HepG2 (cell line): ENCODE measurements around the gene TCFL5. TPM values are rescaled to one million over a fixed set of nuclear protein-coding genes. Genes with fewer than 3 reads are reported as not detected.

Source experiments
- ATM ChIP-seq: fragments of 450-650 bp; IDR thresholded peaks from 2 replicates; pipeline ENCODE4 v1.7.1; 2017; ENCODE audit warnings: mild to moderate bottlenecking, borderline replicate concordance
- BATF2 ChIP-seq: sonication (generic); formaldehyde crosslinking; IDR thresholded peaks from 2 replicates; pipeline ENCODE4 v1.8.0; 2022; ENCODE audit warnings: mild to moderate bottlenecking, missing genetic modification reagents, moderate library complexity
- DNMT3B ChIP-seq: conservative IDR thresholded peaks from 2 replicates; pipeline ENCODE4 v1.6.1; 2016; ENCODE audit warnings: missing biosample characterization, control low read depth
- GABPB1 ChIP-seq: IDR thresholded peaks from 2 replicates; pipeline ENCODE4 v1.6.1; 2016; ENCODE audit warnings: mild to moderate bottlenecking, missing genetic modification reagents, moderate library complexity, missing compliant biosample characterization
- HDAC2 ChIP-seq: sonication (generic); formaldehyde crosslinking; IDR thresholded peaks from 2 replicates; pipeline ENCODE4 v1.4.0; 2020; ENCODE audit warnings: missing genetic modification reagents
- HHEX ChIP-seq: IDR thresholded peaks from 2 replicates; pipeline ENCODE4 v1.6.1; 2016; ENCODE audit warnings: control low read depth
- MAZ ChIP-seq, 2 experiments: sonication (generic) in 1 of 2; formaldehyde crosslinking in 1 of 2; IDR thresholded peaks; 2 replicates each; pipeline versions ENCODE4 v1.5.0 to v1.6.1; 2012 to 2020; ENCODE audit warnings: low read depth in 2 of 2, mild to moderate bottlenecking in 2 of 2, borderline replicate concordance in 1 of 2, improper control_type of control experiment in 1 of 2, low read length in 1 of 2, missing genetic modification reagents in 1 of 2, moderate library complexity in 1 of 2
- MXD4 ChIP-seq: IDR thresholded peaks from 2 replicates; pipeline ENCODE4 v1.6.1; 2016; ENCODE audit warnings: mild to moderate bottlenecking, missing biosample characterization, missing genetic modification reagents
- MXI1 ChIP-seq: IDR thresholded peaks from 3 replicates; pipeline ENCODE4 v1.6.1; 2012; ENCODE audit warnings: low read depth, low read length, inconsistent platforms, borderline replicate concordance
- NFE2L1 ChIP-seq: sonication (generic); formaldehyde crosslinking; IDR thresholded peaks from 2 replicates; pipeline ENCODE4 v1.4.0; 2020; ENCODE audit warnings: missing genetic modification reagents, mild to moderate bottlenecking, borderline replicate concordance
- NKX3-1 ChIP-seq: sonication (generic); formaldehyde crosslinking; IDR thresholded peaks from 2 replicates; pipeline ENCODE4 v1.5.0; 2020; ENCODE audit warnings: missing genetic modification reagents
- ONECUT2 ChIP-seq: sonication (generic); formaldehyde crosslinking; IDR thresholded peaks from 2 replicates; pipeline ENCODE4 v1.4.0; 2020; ENCODE audit warnings: missing genetic modification reagents
- SALL1 ChIP-seq: sonication (generic); formaldehyde crosslinking; IDR thresholded peaks from 2 replicates; pipeline ENCODE4 v1.8.0; 2022; ENCODE audit warnings: mild to moderate bottlenecking, missing genetic modification reagents
- SIX4 ChIP-seq: sonication (generic); formaldehyde crosslinking; IDR thresholded peaks from 2 replicates; pipeline ENCODE4 v1.4.0; 2020; ENCODE audit warnings: missing genetic modification reagents
- SKI ChIP-seq: fragments of 450-650 bp; IDR thresholded peaks from one replicate; pipeline ENCODE4 v1.6.1; 2018; ENCODE audit warnings: mild to moderate bottlenecking; ENCODE audit not compliant: partially characterized antibody
- SMARCE1 ChIP-seq: fragments of 450-650 bp; IDR thresholded peaks from 2 replicates; pipeline ENCODE4 v1.6.1; 2017; ENCODE audit warnings: borderline replicate concordance
- TBL1XR1 ChIP-seq: fragments of 150-350 bp; IDR thresholded peaks from 2 replicates; pipeline ENCODE4 v1.6.1; 2014; ENCODE audit warnings: borderline replicate concordance, low read length; ENCODE audit not compliant: partially characterized antibody
- TCF7 ChIP-seq: sonication (generic); IDR thresholded peaks from 2 replicates; pipeline ENCODE4 v1.6.1; 2016; ENCODE audit warnings: antibody characterized with exemption, low read depth
- ZBTB7B ChIP-seq: sonication (generic); formaldehyde crosslinking; IDR thresholded peaks from 2 replicates; pipeline ENCODE4 v1.4.0; 2020; ENCODE audit warnings: missing genetic modification reagents
- ZMYM4 ChIP-seq: sonication (generic); formaldehyde crosslinking; IDR thresholded peaks from 2 replicates; pipeline ENCODE4 v1.8.1; 2023; ENCODE audit warnings: mild to moderate bottlenecking, missing genetic modification reagents
- ZNF430 ChIP-seq: sonication (generic); formaldehyde crosslinking; IDR thresholded peaks from 2 replicates; pipeline ENCODE4 v1.9.0; 2021; ENCODE audit warnings: mild to moderate bottlenecking, missing genetic modification reagents
- ZNF616 ChIP-seq: sonication (generic); formaldehyde crosslinking; IDR thresholded peaks from 2 replicates; pipeline ENCODE4 v1.5.0; 2020; ENCODE audit warnings: low read depth, mild to moderate bottlenecking, missing genetic modification reagents
- ZNF670 ChIP-seq: sonication (generic); formaldehyde crosslinking; IDR thresholded peaks from 2 replicates; pipeline ENCODE4 v1.8.0; 2022; ENCODE audit warnings: mild to moderate bottlenecking, missing genetic modification reagents, borderline replicate concordance
- ZNF776 ChIP-seq: sonication (generic); formaldehyde crosslinking; IDR thresholded peaks from 2 replicates; pipeline ENCODE4 v1.4.0; 2020; ENCODE audit warnings: mild to moderate bottlenecking, missing genetic modification reagents
- polyA plus RNA-seq, 8 experiments: library from polyadenylated mRNA; depleted of rRNA in 3 of 8; stranded (reverse) in 7 of 8; unstranded in 1 of 8; fragments of >200 nt; fragmentation: Illumina TruSeq in 4 of 8; extraction: Trizol in 4 of 8; gene quantifications; 2 replicates each; pipeline versions ENCODE4 v1.2.1 to v1.2.3, GENCODE V29; 2011 to 2016; ENCODE audit warnings: low read depth in 4 of 8, missing spikeins in 1 of 8, mixed read lengths in 1 of 8; ENCODE audit not compliant: insufficient read depth in 1 of 8
- total RNA-seq, 5 experiments: library from RNA; depleted of rRNA; stranded (reverse); fragments of >200 nt; fragmentation: Illumina TruSeq; extraction: Trizol; gene quantifications; 2 replicates each; pipeline ENCODE4 v1.2.3, GENCODE V29; 2016; ENCODE audit warnings: low read depth in 1 of 5
- TF ChIP-seq, protein P1 (sequence below): sonication (generic); formaldehyde crosslinking; IDR thresholded peaks from 2 replicates; pipeline ENCODE4 v1.5.0; 2020; ENCODE audit warnings: mild to moderate bottlenecking, missing genetic modification reagents

TCFL5 gene
- total and polyA plus RNA-seq, 2 of the 13 experiments (the other 11 are each of a cell fraction or from before 2014, with no cell fraction given) = 14.8 to 20.0 TPM

DNA sequence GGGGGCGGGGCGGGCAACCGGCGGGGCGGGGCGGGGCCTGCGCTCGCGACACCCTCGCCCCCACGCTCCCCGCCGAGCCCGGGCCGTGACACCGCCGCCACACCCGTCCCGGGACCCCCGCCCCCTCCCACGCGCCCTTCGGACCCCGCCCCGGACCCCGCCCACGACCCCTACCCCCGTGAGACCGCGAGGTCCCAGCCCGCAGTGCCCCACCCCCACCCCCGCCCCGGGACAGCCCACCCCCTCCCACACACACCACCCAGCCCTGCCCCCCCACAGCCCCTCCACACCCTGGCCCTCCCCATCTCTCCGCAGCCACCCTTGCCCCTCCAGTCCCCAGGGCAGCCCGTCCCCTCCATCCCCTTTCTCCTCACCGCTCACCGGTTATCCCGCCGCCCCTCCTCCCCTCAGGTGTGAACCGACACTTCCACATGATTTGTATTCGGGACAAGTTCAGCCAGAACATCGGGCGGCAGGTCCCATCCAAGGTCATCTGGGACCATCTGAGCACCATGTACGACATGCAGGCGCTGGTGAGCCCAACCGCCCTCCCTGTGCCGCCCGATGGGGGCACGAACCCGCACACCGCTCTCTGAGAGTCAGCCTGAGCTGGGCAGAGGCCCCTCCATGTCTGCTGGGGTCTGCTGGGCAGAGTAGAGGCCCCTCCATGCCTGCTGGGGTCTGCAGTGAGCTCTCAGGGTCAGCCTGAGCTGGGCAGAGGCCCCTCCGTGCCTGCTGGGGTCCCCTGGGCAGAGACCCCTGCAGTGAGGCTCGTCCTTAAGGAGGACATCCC is 64.7 kb downstream of the TCFL5 start (continued):
- TF ChIP-seq GABPB1 (0 out of 2 replicates have a peak, but pooled peaks have one; percentile 4), ONECUT2 (CRISPR knock-in tag) (no peak), ZNF616 (CRISPR knock-in tag) (no peak), MAZ (IDR thresholded peaks at IDR 0.05; ENCODE audit: borderline replicate concordance, low read depth, low read length) (no peak), MAZ (CRISPR knock-in tag; IDR thresholded peaks at IDR 0.05; ENCODE audit: low read depth) (no peak), HHEX (CRISPR knock-in tag) (no peak), NKX3-1 (peak; percentile 54; the same call in 1 of the 2 replicates), MXI1 (no peak), SALL1 (0 out of 2 replicates have a peak, but pooled peaks have one; percentile 45), TCF7 (no peak), ZBTB7B (CRISPR knock-in tag) (no peak), TBL1XR1 (no peak), ZMYM4 (CRISPR knock-in tag) (0 out of 2 replicates have a peak, but pooled peaks have one; percentile 4), SMARCE1 (no peak), SKI (no peak), ZNF776 (CRISPR knock-in tag) (no peak), ZNF670 (CRISPR knock-in tag) (no peak), HDAC2 (CRISPR knock-in tag) (0 out of 2 replicates have a peak, but pooled peaks have one; percentile 12), NFE2L1 (peak; percentile 39; the same call in 1 of the 2 replicates), ATM (no peak), SIX4 (no peak), DNMT3B (CRISPR knock-in tag) (no peak), BATF2 (no peak), MXD4 (no peak), ZNF430 (CRISPR knock-in tag) (no peak)
- TF ChIP-seq, protein P1, sequence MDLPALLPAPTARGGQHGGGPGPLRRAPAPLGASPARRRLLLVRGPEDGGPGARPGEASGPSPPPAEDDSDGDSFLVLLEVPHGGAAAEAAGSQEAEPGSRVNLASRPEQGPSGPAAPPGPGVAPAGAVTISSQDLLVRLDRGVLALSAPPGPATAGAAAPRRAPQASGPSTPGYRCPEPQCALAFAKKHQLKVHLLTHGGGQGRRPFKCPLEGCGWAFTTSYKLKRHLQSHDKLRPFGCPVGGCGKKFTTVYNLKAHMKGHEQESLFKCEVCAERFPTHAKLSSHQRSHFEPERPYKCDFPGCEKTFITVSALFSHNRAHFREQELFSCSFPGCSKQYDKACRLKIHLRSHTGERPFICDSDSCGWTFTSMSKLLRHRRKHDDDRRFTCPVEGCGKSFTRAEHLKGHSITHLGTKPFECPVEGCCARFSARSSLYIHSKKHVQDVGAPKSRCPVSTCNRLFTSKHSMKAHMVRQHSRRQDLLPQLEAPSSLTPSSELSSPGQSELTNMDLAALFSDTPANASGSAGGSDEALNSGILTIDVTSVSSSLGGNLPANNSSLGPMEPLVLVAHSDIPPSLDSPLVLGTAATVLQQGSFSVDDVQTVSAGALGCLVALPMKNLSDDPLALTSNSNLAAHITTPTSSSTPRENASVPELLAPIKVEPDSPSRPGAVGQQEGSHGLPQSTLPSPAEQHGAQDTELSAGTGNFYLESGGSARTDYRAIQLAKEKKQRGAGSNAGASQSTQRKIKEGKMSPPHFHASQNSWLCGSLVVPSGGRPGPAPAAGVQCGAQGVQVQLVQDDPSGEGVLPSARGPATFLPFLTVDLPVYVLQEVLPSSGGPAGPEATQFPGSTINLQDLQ (CRISPR knock-in tag) = no peak
